GM18520 (cell line): ENCODE measurements around the gene CLSTN2.

Experiments
- ATAC-seq: cut with Tn5 transposase; IDR thresholded peaks from one replicate; pipeline ENCODE4 v1.9.1; 2021; ENCODE audit not compliant: unreplicated experiment

Gene CLSTN2

DNA sequence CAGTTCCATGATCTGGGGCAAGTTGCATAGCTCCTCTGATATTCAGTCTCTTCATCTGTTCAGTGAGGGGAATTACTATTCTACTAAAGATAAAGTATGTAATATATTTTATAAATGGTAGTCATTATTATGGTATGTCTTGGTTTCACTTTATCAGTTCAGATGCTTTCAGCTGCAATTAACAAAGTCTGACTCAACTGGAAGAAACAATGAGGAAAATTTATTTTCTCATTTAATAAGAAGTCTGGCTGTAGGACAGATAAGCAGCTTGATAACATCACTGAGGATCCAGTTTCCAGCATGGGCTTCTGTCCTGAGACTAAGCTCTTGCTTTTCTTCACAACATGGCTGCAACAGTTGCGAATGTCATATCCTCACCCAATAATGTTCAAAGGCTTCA lies 388.6 kb downstream of the CLSTN2 start:
- ATAC-seq = no peak

DNA sequence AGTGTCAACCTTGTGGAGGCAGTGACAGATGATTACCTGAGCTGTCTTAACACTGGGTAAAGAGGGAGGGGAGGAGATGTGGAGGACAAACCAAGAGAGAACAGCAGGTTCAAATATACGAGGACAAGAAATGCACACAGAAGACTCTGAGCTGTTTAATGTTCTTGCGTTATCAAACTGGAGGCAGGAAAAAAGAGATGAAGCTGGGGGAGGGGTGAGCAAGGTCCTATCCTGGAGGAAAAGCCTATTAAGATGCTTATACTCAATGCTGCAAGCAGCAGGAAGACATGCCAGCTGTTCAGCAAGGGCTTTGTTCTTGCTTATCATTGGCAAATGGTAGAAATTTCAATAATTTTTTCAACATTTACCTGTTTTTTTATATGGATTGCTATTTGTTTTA lies 397.1 kb downstream of the CLSTN2 start:
- no peak for ATAC-seq

DNA sequence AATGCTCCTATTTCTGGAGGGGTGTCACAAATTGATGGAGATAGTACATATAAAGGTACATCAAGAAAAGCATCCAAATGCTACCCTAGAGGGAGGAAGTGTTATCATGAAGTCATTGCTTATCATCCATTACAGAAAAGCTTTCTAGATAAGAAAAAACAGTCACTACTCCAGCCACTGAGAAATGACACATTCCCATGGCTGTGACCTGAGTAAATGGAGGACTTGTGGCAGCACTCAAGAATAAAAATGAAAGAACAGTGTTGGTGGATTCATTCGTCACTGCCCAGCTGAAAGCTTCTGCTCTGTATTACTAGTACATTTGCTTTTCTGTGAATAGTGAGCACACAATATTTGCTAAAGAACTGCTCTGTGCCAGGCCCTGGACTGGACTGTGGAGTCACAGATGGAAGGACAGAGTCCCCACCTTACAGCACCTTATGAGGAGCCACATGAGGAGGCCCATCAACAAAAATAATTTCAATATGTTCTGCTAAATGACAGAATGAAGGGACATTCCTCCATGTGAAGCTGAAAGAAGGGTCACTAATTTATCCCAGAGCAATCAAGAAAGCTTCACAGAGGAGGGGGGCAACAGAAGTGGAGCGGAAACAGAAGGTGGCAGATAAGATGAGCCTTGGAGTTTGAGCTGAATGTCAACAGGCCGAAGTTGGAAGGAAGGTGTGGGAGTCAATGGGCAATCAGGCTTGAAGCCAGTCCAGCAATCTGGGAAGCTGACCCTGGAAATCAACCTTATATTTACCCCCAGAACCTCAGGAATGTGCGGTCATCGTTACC lies 399.3 kb downstream of the CLSTN2 start:
- ATAC-seq = no peak

DNA sequence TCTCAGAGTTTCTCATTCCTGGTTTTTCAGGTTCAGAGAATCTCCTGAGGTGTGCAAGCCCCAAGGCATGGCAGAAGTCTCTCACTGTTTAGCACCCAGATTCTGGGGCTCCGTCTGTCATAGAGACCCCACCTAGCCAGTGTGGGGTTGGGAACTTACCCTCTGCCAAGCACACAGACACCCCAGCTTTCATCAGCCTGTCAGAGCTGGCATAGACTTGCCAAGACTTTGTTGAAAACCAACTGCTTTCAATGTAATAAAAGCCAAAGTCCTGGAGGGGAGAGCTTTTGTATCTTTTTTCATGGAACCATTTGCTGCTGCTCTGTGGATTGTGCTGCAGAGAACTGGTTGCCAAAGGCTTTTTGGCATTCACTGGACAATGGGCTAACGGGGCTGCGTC lies 401.5 kb downstream of the CLSTN2 start:
- no peak for ATAC-seq

DNA sequence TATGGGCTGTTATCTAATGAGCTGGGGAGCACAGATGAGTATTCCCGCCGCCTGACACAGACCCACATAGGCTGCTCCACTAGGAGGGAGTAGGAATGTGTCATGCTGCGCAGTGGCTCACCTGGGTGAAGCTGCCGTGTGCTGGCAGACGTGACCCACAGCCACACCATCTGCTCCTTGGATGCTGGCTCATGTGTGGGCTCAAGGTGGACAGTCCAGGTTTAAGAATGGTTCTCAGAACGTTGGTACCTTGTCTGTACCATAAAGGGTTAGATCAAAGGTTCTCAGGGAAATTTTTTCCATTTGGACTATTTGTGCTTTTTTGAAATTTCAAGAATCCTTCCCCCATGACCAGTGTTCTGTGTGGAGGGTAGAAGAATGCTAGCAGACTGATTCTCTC lies 403.9 kb downstream of the CLSTN2 start:
- no peak for ATAC-seq

DNA sequence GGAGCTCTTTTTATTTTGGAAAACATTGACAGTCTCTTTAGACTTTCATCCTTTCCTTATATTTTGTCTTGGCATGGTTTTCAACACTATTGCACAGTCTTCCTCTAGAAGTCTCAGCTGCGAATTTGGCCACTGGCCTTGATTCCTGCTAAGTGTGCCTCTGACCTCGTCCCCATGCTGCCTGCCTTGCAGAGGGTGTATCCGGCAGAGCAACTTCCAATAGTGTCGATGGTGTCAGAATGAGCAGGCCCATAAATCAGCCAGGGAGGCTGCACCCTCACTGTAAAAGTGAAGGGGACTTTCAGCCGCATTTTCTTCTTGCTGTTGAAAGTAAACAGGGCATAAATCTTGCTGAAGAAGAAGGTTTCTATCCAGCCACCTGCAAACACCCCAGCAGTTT lies 406.2 kb downstream of the CLSTN2 start:
- no peak for ATAC-seq

DNA sequence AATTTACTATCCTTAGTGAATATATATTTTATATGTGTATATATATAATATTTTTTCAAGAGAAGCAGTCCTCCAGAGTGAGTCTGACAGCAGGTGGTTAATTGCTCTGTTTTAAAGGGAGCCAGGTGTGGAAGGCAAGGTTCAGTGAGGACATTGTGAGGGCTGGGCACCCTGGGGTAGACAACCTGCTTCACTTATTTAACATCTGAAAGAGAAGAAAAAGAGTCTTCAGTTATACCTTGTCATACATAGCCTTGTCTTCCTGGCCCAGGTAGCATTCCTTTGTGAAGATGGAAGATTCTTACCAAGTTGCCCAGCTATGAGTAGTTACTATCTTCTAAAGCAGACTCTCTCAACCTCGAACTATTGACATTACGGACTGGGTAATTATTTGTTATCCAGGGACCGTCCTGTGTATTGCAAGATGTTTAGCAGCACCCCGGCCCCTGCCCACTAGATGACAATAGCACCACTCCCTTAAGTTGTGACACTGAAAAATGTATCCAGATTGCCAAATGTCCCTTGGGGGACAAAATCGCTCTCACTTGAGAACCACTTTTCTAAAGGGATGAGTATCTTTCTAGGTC lies 406.9 kb downstream of the CLSTN2 start:
- no peak for ATAC-seq

DNA sequence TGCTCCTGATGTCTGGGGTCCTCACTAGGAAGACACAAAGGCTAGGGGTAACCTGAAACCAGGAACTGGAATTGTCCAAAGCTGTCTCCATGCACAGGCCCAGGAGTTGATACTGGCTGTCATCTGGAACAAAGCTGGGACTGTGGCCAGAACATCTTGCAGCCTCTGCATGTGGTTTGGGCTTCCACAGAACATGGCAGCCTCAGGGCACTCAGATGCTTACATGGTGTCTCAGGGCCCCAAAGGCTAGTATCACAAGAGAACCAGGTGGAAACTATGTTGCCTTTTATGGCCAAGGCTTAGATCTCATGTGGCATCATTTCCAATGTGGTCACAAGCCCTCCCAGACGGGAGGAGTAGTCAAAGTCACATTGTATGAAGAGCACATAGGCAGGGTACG lies 407.7 kb downstream of the CLSTN2 start:
- ATAC-seq = no peak

DNA sequence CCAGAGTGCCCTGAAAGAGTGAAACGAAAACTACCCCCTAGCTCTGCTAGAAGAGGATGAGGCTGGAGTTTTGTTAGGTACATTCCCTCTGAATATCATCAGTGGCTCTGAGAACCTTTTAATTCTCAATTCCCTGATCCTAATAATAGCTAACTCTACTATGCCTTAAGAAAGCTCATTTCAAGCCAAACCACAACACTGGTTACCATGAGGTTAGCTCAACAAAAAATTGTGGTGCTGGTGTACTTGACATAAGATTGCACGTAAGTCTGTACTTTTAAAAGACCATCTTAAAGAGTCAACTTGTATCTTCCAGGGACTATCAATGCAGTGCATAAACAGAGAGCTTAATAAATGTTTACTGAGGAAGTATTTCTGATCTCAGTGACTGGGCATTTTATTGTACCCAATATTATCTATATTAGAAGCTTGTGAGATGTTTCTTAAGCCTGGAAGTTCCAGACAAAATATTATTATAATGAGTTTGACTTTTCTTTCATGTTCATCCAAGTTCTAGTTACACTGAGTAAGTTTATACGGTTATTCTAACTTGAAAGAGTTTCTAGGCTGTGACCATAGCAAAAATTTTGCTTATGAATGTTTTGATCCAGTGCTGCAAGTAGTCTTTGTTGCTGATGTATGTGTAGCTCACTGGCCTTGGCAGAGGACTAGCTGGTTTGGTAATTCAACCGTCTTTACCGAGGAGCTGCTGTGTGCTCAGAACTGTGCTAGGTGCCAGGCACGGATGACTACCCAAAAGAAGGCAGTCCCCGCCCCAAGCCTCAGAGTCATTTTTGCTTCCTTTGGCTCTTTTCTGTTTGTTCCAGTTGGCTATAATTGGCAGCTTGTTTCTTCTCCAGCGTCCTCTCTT lies 408.5 kb downstream of the CLSTN2 start:
- ATAC-seq = no peak

DNA sequence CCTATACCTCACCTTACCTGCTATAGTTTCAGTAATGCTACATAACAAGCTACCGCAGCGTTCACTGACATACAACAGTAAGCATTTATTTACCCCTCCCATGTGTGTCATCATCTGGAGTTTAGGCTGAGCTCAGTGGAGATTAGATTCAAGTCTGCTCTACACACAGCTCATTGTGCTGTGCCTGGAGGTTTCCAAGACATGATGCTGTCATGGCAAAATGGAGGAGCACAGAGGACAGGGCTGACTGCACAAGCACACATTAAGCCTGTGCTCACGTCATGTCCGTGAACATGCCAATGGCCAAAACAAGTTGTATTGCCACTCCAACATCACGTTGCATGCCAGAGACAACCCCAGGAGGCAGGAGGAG lies 409.1 kb downstream of the CLSTN2 start:
- ATAC-seq = no peak

DNA sequence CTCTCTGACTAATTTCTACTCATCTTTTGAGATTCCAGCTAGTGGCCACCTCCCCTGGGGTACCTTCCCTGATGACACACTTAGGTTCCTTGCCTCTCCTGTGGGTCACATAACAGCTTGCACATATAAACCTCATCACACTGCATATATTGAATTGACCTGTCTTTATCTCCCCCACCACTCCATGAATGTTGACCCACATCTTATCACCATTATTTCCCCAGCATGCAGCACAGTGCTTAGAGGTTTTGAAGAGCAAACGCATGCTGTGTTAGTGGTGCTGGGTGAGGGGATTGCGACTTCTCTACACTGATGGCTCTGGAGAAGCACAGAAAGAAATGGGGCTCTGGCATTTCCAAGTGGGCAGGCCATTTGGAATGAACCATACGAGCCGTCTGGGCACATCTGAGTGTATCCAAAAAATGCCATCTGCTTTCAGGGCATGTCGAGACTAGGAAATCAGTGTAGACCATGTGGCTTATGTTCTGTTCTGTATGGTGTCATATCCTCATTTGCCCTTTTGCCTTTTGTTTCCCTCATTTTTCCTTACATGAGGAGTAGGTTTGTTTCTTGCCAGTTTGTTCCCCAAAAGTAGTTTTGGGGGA lies 409.7 kb downstream of the CLSTN2 start:
- no peak for ATAC-seq

DNA sequence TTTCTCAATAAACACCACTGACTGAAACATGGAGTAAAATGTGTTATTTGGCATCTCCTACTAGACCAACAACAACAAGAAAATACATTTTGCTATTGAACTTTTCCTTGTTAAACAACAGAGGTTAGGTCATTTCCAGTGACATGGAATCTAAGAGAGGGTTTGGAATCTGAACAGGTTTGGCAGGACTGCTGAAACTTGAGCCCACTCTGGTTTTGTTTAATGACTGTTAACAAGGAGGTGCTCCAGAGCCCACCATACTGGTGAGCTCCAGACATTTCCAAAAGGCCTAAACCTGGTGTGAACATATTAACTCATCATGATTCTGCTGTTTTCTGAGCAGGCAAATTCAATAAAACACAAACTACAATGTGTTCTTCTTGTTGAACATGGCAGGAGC lies 412.2 kb downstream of the CLSTN2 start:
- no peak for ATAC-seq

DNA sequence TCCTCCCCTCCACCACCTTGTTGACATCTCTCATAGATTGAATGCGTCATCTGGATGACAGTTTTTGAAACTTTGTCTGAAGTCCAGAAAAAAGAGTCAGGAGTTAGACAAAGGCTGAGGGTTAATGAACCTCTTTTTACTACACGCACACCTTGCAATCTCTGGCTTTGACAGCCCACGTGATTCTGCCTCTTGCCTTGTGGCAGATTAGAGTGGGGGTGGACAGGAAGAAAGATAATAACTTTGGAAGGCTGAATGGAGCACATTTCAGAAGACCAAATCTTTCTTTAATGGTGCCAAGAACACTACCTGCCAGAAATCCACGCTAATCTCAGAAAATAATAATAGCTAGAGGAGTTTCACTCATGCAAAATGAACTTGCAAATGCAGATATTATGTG lies 415.0 kb downstream of the CLSTN2 start:
- ATAC-seq = no peak

DNA sequence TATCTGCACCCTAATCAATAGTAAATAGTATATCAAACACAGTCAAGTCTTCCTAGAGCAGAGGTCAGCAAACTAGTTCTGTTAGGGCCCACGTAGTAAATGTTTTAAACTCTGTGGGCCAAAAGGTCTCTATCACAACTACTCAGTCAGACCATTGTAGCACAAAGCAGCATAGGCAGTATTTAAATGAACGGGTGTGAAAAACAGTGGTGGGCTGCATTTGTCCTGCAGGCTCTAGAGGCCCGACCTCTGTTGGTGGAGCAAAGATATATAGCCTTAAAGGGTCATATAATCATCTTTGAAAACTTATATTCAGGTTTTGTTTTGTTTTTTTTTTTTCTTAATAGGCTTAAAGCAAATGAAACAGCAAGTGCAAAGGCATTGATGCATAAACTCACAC lies 416.5 kb downstream of the CLSTN2 start:
- ATAC-seq = no peak

DNA sequence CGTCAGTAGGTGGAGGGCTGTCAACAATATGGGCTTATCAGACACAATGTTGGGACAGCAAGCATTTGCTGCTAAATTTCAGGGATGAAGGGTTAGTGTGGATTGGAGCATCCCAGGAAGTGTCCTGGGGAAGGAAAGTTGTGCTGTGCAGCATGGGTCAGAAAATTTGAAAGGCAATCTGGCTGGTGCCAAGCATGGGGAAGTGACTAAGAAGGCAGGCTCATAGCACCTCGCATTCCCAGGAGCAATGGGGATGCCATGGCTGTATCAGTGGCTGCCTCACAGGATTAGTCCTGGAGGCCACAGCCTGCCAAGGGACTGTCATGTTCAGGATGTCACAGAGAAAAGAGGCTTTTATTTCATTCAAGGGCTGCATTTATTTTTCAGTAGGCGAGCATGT lies 420.5 kb downstream of the CLSTN2 start:
- no peak for ATAC-seq

DNA sequence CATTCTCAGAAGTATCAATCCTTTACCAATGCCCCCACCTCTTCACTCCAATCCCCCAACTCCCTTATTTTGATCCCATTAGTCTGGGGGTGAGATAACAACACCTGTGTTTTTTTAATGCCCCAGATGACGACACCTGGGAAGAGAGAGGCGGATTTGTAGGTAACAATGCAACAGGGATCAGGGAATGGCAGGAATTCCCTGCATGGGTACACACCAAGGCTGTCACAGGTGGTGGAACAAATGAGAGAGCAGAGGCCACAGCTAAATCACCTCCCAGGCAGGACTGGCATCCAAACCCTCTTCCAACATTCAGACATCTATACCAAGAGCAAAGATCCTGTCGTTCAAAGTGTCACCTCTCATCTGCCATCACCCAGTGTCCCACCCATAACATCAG lies 423.7 kb downstream of the CLSTN2 start:
- no peak for ATAC-seq

DNA sequence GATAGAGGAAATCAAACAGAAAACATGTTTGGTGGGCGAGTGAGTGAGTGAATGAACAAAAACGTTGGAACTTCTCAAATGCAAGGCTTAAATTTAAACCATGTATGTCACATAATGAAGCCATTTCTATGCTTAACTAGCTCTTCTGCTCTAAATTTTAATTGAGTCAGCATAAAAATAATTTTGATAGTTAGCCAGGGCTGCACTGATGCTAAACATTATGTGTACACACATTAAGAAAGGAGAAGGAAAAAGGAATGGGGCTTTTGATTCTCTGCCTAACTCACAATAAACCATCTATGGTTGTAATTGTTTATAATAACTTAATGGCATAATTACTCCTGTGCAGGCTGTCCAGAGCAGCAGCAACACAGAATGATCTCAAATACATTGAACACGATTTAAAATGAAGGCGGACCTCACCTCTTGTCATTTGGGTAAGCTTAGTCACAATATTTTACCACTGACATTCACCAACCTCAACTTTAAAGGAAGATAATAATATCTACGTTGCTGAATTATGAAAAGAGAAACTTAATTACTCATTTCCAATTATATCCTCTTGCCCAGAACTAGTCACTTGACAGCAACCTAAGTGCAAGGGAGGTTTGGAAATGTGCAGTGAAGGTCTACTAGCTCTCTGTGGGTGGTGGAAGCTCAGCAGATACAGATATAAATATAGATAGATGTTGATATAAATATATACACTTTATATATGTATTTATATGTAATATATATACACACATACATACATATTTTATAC lies 424.4 kb downstream of the CLSTN2 start:
- ATAC-seq = no peak

DNA sequence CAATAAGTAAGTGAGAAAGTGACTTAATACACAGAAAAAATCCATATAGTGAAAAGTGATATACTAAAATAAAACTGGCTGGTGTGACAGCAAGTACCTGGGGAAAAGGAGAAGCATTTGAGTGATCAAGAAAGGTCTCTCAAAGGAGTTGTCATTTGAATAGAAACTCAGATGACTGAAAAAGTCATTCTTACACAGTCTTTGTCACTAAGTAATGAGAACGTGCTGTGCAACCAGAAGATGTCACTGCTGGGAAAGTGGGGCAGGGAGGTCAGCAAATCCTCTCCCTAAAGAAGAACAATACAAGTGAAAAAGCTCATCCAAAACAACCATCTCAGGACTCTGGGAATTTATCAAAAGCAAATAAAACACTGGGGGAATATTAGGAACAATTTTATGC lies 425.3 kb downstream of the CLSTN2 start:
- ATAC-seq = no peak

DNA sequence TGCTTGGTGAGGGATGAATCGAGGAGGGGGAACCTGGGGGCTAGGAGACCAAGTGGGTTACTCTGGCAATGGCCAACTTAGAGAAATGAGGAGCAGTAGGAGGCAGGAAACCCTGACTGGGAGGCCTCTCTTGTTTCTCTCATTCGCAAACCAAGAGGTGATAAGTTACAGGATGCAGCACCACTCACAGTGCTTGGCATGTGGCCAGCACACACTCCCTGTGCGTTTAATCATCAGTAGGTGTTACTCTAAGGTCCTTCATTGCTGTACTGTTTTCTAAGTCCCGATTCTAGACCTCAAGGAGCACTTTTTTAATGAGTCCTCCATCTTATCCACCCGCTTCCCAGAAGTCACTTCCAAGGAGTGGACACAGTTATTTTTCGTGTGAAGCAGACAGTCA lies 428.8 kb downstream of the CLSTN2 start:
- no peak for ATAC-seq

DNA sequence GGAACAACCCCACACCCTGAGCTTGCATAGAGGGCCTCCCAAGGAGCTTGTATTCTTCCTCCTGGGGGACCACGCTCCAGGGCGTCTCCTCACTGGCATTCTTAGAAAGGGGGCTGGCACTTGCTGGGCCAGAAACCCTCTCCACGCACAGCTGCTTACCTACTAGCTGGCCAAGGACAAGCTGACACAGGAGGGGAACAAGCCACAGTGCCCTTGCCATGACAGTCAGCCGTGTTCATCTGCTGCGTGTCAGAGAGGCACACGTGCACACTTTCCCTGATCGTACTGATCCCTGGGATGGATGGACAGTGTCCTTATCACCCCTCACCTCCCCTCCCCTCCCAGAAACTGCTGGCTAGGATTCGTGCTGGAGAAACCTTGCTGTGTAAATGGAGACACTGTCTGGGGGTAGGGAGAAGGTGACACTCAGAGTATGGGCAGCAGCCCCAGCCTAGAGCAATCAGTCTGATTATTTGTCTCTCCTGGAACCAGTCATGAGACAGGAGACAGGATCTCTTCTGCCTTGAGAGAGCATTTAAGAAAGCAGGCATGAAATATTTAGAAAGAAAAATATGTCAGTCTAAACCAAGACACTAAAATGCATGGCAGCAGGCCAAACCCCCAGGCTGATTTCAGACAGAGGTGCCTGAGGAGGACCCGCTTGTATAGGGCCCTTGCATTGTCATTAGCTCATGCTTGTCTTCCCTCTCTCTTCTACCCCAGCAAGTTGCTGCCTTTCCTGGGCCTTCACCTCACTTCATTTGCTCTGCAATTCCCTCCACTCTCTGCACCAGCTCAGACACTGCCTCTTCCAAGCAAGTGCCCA lies 431.1 kb downstream of the CLSTN2 start:
- ATAC-seq = no peak
